ENCODE data around the gene DNAH5.
"Not testable (repeated sequence)": the region's sequence is repeated elsewhere in the genome, so short reads cannot be mapped to it uniquely, and the experiment has no call there.

DNAH5 gene

GRCh38 chr5:13816126-13816525, 128.4 kb downstream of the DNAH5 start:
- no peak for DNase-seq

GRCh38 chr5:13814301-13814700, 130.2 kb downstream of the DNAH5 start:
- DNase-seq, result no peak

GRCh38 chr5:13809921-13810320, 134.6 kb downstream of the DNAH5 start:
- DNase-seq, result no peak

- no peak for DNase-seq
These were observed 140.2 kb downstream of the DNAH5 start for GRCh38 chr5:13804336-13804735.

GRCh38 chr5:13798569-13798968, 145.9 kb downstream of the DNAH5 start:
- DNase-seq, result not testable (repeated sequence)

GRCh38 chr5:13785781-13786415, 158.6 kb downstream of the DNAH5 start:
- no peak for DNase-seq

GRCh38 chr5:13783726-13784125, 160.8 kb downstream of the DNAH5 start:
- DNase-seq, result no peak

- no peak for DNase-seq
These were observed 164.4 kb downstream of the DNAH5 start for GRCh38 chr5:13780081-13780480.

- no peak for DNase-seq
These were observed 170.8 kb downstream of the DNAH5 start for GRCh38 chr5:13773649-13774048.

- DNase-seq, result no peak
These were observed 173.4 kb downstream of the DNAH5 start for GRCh38 chr5:13771011-13771571.

GRCh38 chr5:13766236-13766635, 178.3 kb downstream of the DNAH5 start:
- DNase-seq, result no peak

- no peak for DNase-seq
These were observed 180.8 kb downstream of the DNAH5 start for GRCh38 chr5:13763719-13764118.

GRCh38 chr5:13749766-13750165, 194.7 kb downstream of the DNAH5 start:
- DNase-seq, result no peak

GRCh38 chr5:13746026-13746425, 198.5 kb downstream of the DNAH5 start:
- DNase-seq, result no peak

- DNase-seq, result no peak
These were observed 199.0 kb downstream of the DNAH5 start for GRCh38 chr5:13745508-13745907.

- DNase-seq, result no peak
These were observed 204.0 kb downstream of the DNAH5 start for GRCh38 chr5:13740471-13740870.

- DNase-seq, result no peak
These were observed 205.0 kb downstream of the DNAH5 start for GRCh38 chr5:13739479-13739878.

GRCh38 chr5:13735691-13736090, 208.8 kb downstream of the DNAH5 start:
- no peak for DNase-seq

GRCh38 chr5:13731121-13731628, 213.3 kb downstream of the DNAH5 start:
- DNase-seq, result no peak

GRCh38 chr5:13708906-13709305, 235.6 kb downstream of the DNAH5 start:
- no peak for DNase-seq

- no peak for DNase-seq
These were observed 236.1 kb downstream of the DNAH5 start for GRCh38 chr5:13708432-13708831.

GRCh38 chr5:13704396-13704795, 240.1 kb downstream of the DNAH5 start:
- DNase-seq, result no peak

- DNase-seq, result no peak
These were observed 243.9 kb downstream of the DNAH5 start for GRCh38 chr5:13700626-13701025.

GRCh38 chr5:13698885-13699284, 245.6 kb downstream of the DNAH5 start:
- no peak for DNase-seq
